Activated CD8-positive, alpha-beta memory T cell treated with anti-CD3 and anti-CD28 coated beads, Interleukin-2, amount 50 U/mL, for 24 hours (primary cell): ENCODE measurements around the gene ZNF324.
"Not testable (repeated sequence)": the region's sequence is repeated elsewhere in the genome, so short reads cannot be mapped to it uniquely, and the experiment has no call there.

Source experiments
- DNase-seq: peaks from one replicate; pipeline ENCODE4 v3.0.0-alpha.2; 2020; ENCODE audit errors: extremely low read depth

ZNF324 gene

GRCh38 chr19:58500242-58500641 lies 33.4 kb downstream of the ZNF324 start:
- DNase-seq: no peak

- not testable (repeated sequence) for DNase-seq
Observed at GRCh38 chr19:58507602-58508223, 40.8 kb downstream of the ZNF324 start.

GRCh38 chr19:58509731-58510083 lies 42.8 kb downstream of the ZNF324 start:
- DNase-seq: no peak

- no peak for DNase-seq
Observed at GRCh38 chr19:58510084-58510862, 43.4 kb downstream of the ZNF324 start.

- DNase-seq: no peak
Observed at GRCh38 chr19:58511353-58512208, 44.7 kb downstream of the ZNF324 start, which contains the start of gene SLC27A5. TSS of gene SLC27A5 (minus strand) at chr19:58511992. CDS start at chr19:58511955, 37 bp downstream.

GRCh38 chr19:58513213-58513693 lies 46.4 kb downstream of the ZNF324 start:
- DNase-seq: no peak

- DNase-seq: peak; percentile 88
Observed at GRCh38 chr19:58513694-58514563, 47.0 kb downstream of the ZNF324 start.

GRCh38 chr19:58514564-58515022 lies 47.7 kb downstream of the ZNF324 start:
- no peak for DNase-seq

GRCh38 chr19:58515259-58515658 lies 48.4 kb downstream of the ZNF324 start:
- no peak for DNase-seq

- no peak for DNase-seq
Observed at GRCh38 chr19:58516246-58516836, 49.5 kb downstream of the ZNF324 start.

- DNase-seq: no peak
Observed at GRCh38 chr19:58516964-58517833, 50.3 kb downstream of the ZNF324 start.

- no peak for DNase-seq
Observed at GRCh38 chr19:58518256-58519086, 51.6 kb downstream of the ZNF324 start.

- no peak for DNase-seq
Observed at GRCh38 chr19:58519087-58519354, 52.1 kb downstream of the ZNF324 start.

- peak; percentile 81 for DNase-seq
Observed at GRCh38 chr19:58519355-58520256, 52.7 kb downstream of the ZNF324 start, which contains the start of gene ZBTB45. TSS of gene ZBTB45 (minus strand) at chr19:58519810. CDS start at chr19:58517673, 2,137 bp downstream.

GRCh38 chr19:58520257-58520599 lies 53.3 kb downstream of the ZNF324 start:
- no peak for DNase-seq

GRCh38 chr19:58521651-58522050 lies 54.8 kb downstream of the ZNF324 start:
- DNase-seq: no peak

- DNase-seq: no peak
Observed at GRCh38 chr19:58522709-58523108, 55.8 kb downstream of the ZNF324 start.
